OCI-LY1 (cell line): ENCODE results near the gene KCNH1.

Experiments
- CTCF ChIP-seq: fragments of 200-600 bp; sonication (generic), shearing (Covaris generic); IDR thresholded peaks from 2 replicates; pipeline ENCODE4 v1.5.1; 2017; ENCODE audit warnings: mild to moderate bottlenecking, antibody characterized with exemption, low read length, moderate library complexity, mixed read lengths
- EZH2 ChIP-seq: fragments of 200-600 bp; sonication (generic), shearing (Covaris generic); IDR thresholded peaks from 2 replicates; pipeline ENCODE4 v1.8.0; 2017; ENCODE audit warnings: borderline replicate concordance, mixed run types, mild to moderate bottlenecking, antibody characterized with exemption, low read length, moderate library complexity, mixed read lengths

GRCh38 chr1:211007830-211008229 is 126.1 kb downstream of the KCNH1 start:
- TF ChIP-seq CTCF, result no peak
- no peak for TF ChIP-seq EZH2
